ENCODE data around the gene CUZD1.
A peak's percentile ranks its signal among the peaks of the same experiment; 100 is the strongest.

CUZD1 gene

GRCh38 chr10:122855745-122856144, 10.1 kb upstream of the CUZD1 start:
- no peak for DNase-seq (ENCODE audit: low spot score)

GRCh38 chr10:122854648-122855047, 9.0 kb upstream of the CUZD1 start:
- peak; percentile 37 for DNase-seq (ENCODE audit: low spot score)

GRCh38 chr10:122853665-122854313, 8.1 kb upstream of the CUZD1 start:
- DNase-seq (ENCODE audit: low spot score) = no peak

GRCh38 chr10:122852261-122852660, 6.6 kb upstream of the CUZD1 start:
- no peak for DNase-seq (ENCODE audit: low spot score)

GRCh38 chr10:122850705-122851640, 5.3 kb upstream of the CUZD1 start:
- DNase-seq (ENCODE audit: low spot score) = no peak

- no peak for DNase-seq (ENCODE audit: low spot score)
These were observed 4.4 kb upstream of the CUZD1 start for GRCh38 chr10:122849900-122850605.

- no peak for DNase-seq (ENCODE audit: low spot score)
These were observed 3.4 kb upstream of the CUZD1 start for GRCh38 chr10:122849090-122849489.

GRCh38 chr10:122847782-122848604, 2.3 kb upstream of the CUZD1 start:
- no peak for DNase-seq (ENCODE audit: low spot score)

- DNase-seq (ENCODE audit: low spot score) = no peak
These were observed 1.5 kb downstream of the CUZD1 start for GRCh38 chr10:122844146-122844545.

- DNase-seq (ENCODE audit: low spot score) = no peak
These were observed 4.1 kb downstream of the CUZD1 start for GRCh38 chr10:122841569-122841968.

- DNase-seq (ENCODE audit: low spot score) = no peak
These were observed 6.2 kb downstream of the CUZD1 start for GRCh38 chr10:122839505-122839904.

GRCh38 chr10:122838880-122839279, 6.8 kb downstream of the CUZD1 start:
- no peak for DNase-seq (ENCODE audit: low spot score)

- no peak for DNase-seq (ENCODE audit: low spot score)
These were observed 9.7 kb downstream of the CUZD1 start for GRCh38 chr10:122835908-122836307.

GRCh38 chr10:122830965-122831353, 14.7 kb downstream of the CUZD1 start:
- no peak for DNase-seq (ENCODE audit: low spot score)

GRCh38 chr10:122830273-122830964, 15.2 kb downstream of the CUZD1 start:
- DNase-seq (ENCODE audit: low spot score) = no peak

GRCh38 chr10:122829454-122829853, 16.2 kb downstream of the CUZD1 start:
- DNase-seq (ENCODE audit: low spot score) = no peak

- no peak for DNase-seq (ENCODE audit: low spot score)
These were observed 16.9 kb downstream of the CUZD1 start for GRCh38 chr10:122828716-122829255.

GRCh38 chr10:122827302-122827701, 18.4 kb downstream of the CUZD1 start:
- no peak for DNase-seq (ENCODE audit: low spot score)

GRCh38 chr10:122822973-122823690, 22.5 kb downstream of the CUZD1 start:
- DNase-seq (ENCODE audit: low spot score) = no peak

- no peak for DNase-seq (ENCODE audit: low spot score)
These were observed 23.8 kb downstream of the CUZD1 start for GRCh38 chr10:122821808-122822207.

Data from Ammon's horn (tissue), 1 donor.